Superior temporal gyrus (tissue), 1 donor: ENCODE measurements around the gene HLCS.

Source experiments
- DNase-seq: peaks from one replicate; pipeline ENCODE4 v3.0.0-alpha.2; 2016; ENCODE audit errors: extremely low spot score

The HLCS gene

GRCh38 chr21:36747041-36747814, 219.2 kb downstream of the HLCS start:
- DNase-seq, result no peak

- DNase-seq, result no peak
Observed at GRCh38 chr21:36745459-36745858, 221.0 kb downstream of the HLCS start.

- no peak for DNase-seq
Observed at GRCh38 chr21:36744560-36745231, 221.8 kb downstream of the HLCS start.

- DNase-seq, result no peak
Observed at GRCh38 chr21:36744190-36744559, 222.3 kb downstream of the HLCS start.

GRCh38 chr21:36743446-36743845, 223.0 kb downstream of the HLCS start:
- no peak for DNase-seq

GRCh38 chr21:36743008-36743407, 223.5 kb downstream of the HLCS start:
- no peak for DNase-seq

- no peak for DNase-seq
Observed at GRCh38 chr21:36741506-36741905, 225.0 kb downstream of the HLCS start.

GRCh38 chr21:36738489-36739126, 227.9 kb downstream of the HLCS start:
- DNase-seq, result no peak

GRCh38 chr21:36735724-36736320, 230.6 kb downstream of the HLCS start:
- DNase-seq, result no peak

GRCh38 chr21:36735201-36735515, 231.3 kb downstream of the HLCS start:
- DNase-seq, result no peak

GRCh38 chr21:36734367-36735200, 231.9 kb downstream of the HLCS start:
- DNase-seq, result no peak

- DNase-seq, result no peak
Observed at GRCh38 chr21:36733857-36734256, 232.6 kb downstream of the HLCS start.

- DNase-seq, result no peak
Observed at GRCh38 chr21:36732761-36733160, 233.7 kb downstream of the HLCS start.

- no peak for DNase-seq
Observed at GRCh38 chr21:36732217-36732616, 234.3 kb downstream of the HLCS start.

- DNase-seq, result no peak
Observed at GRCh38 chr21:36730291-36731281, 235.9 kb downstream of the HLCS start.

GRCh38 chr21:36729310-36729970, 237.0 kb downstream of the HLCS start:
- no peak for DNase-seq

- DNase-seq, result no peak
Observed at GRCh38 chr21:36728371-36729111, 237.9 kb downstream of the HLCS start.

- no peak for DNase-seq
Observed at GRCh38 chr21:36727866-36728265, 238.6 kb downstream of the HLCS start.

- no peak for DNase-seq
Observed at GRCh38 chr21:36725793-36726386, 240.6 kb downstream of the HLCS start.
